ENCODE results near the gene RING1. TPM values are rescaled to one million over a fixed set of nuclear protein-coding genes. Genes with fewer than 3 reads are reported as not detected.

The RING1 gene
- total RNA-seq, 2 experiments from 2014 or later: 26.8 to 27.5 TPM

- Mint-ChIP-seq H3K27ac (no peak overlapping the region), H3K4me1 (ENCODE audit: low read depth) (peaks cover 12% of the 10 kb centered on the region), H3K27me3 (peaks cover 1% of the 10 kb centered on the region), H3K36me3 (ENCODE audit: low read depth) (no peaks in the 10 kb centered on the region), H3K4me3 (no peak overlapping the region), H3K9me3 (no peaks in the 10 kb centered on the region)
- TF ChIP-seq, protein P1, sequence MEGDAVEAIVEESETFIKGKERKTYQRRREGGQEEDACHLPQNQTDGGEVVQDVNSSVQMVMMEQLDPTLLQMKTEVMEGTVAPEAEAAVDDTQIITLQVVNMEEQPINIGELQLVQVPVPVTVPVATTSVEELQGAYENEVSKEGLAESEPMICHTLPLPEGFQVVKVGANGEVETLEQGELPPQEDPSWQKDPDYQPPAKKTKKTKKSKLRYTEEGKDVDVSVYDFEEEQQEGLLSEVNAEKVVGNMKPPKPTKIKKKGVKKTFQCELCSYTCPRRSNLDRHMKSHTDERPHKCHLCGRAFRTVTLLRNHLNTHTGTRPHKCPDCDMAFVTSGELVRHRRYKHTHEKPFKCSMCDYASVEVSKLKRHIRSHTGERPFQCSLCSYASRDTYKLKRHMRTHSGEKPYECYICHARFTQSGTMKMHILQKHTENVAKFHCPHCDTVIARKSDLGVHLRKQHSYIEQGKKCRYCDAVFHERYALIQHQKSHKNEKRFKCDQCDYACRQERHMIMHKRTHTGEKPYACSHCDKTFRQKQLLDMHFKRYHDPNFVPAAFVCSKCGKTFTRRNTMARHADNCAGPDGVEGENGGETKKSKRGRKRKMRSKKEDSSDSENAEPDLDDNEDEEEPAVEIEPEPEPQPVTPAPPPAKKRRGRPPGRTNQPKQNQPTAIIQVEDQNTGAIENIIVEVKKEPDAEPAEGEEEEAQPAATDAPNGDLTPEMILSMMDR (IDR thresholded peaks at IDR 0.05): no peak
- intact Hi-C loops (cut with micrococcal nuclease): loop anchor here (5.0 to 10.0 kb wide), 2 partner anchors 34 to 81 kb away; no protein-coding TSS in a partner anchor
- ATAC-seq (no peak), DNase-seq (no peak)
- CTCF ChIA-PET: interaction anchor here (1.0 to 2.6 kb wide), 4 partner anchors 10 to 85 kb away, joined by 5 to 24 read pairs (median 6); no protein-coding TSS in a partner anchor
- POLR2A ChIA-PET: interaction anchor here (0.9 kb wide), 1 partner anchor 49 kb away, joined by 3 read pairs; no protein-coding TSS in a partner anchor
Measured at GRCh38 chr6:33163540-33163939, 44.8 kb upstream of the RING1 start.

DNA sequence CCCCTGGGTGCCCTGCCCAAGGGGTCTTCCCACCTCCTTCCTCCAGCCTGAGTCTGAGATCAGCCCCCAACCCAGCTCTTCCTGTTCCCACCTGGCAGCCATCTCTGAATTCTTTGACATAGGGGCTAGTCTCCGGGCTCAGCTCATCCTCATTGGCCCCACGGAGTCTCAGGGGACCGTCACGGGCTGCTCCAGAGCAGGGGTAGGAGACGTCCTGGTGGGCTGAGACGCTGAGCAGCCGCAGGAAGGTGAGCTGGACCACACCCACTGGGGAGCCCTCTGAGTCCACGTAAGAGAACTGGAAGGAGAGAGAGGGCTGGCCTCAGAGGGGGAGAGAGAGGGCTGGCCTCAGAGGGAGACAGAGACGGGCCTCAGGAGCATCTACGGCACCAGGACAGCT, 44.1 kb upstream of the RING1 start:
- ATAC-seq: no peak
- H3K4me1 Mint-ChIP-seq (ENCODE audit: low read depth): peaks cover 12% of the 10 kb centered on the region
- DNase-seq: no peak
- intact Hi-C loops (cut with micrococcal nuclease): loop anchor here (5.0 to 10.0 kb wide), 2 partner anchors 33 to 81 kb away; no protein-coding TSS in a partner anchor
- no peak overlapping the region for H3K4me3 Mint-ChIP-seq
- peaks cover 1% of the 10 kb centered on the region for H3K27me3 Mint-ChIP-seq
- no peak overlapping the region for H3K27ac Mint-ChIP-seq
- H3K9me3 Mint-ChIP-seq: no peaks in the 10 kb centered on the region
- H3K36me3 Mint-ChIP-seq (ENCODE audit: low read depth): no peaks in the 10 kb centered on the region
- POLR2A ChIA-PET: interaction anchor here (0.7 to 1.2 kb wide), 3 partner anchors 48 to 114 kb away, joined by 3 to 5 read pairs (median 3); no protein-coding TSS in a partner anchor
- TF ChIP-seq, protein P1 (IDR thresholded peaks at IDR 0.05): no peak
- CTCF ChIA-PET: interaction anchor here (1.0 to 1.6 kb wide), 3 partner anchors 11 to 84 kb away, joined by 5 to 6 read pairs (median 5); no protein-coding TSS in a partner anchor

DNA sequence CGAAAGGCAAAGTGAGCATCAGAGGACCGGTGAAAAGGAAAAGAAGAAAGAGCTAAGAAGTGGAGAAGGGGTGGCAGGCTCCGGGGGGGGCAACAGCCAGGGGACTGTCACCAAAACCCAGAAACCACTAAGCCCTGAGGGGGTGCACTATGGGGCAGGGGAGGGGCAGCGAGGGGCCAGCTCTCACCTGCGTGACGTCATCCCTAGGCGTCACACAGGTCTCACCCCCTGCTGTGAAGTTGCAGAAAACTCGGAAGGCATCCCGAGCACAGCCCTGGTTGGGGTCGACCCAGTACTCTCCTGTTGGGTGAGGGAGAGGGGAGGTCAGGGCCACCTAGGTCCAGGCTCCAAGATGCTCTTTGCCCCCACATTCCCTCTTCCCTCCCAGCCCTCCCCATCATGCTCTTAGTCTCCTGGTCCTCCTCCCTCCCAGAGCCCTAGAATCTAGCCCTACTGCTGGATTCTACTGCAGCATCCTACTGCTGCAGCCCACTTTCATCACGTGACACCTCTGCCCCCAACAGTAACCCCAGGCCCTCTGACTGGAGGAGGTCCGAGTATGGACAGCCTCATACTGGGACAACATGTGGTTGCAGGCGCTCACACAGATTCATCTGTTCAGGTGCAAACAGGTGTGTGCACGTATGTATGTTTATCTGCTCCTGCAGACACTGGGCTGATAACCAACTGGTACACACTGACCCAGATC, 43.5 kb upstream of the RING1 start:
- TF ChIP-seq, protein P1 (IDR thresholded peaks at IDR 0.05): no peak
- ChIA-PET POLR2A (interaction anchor here (0.7 to 1.2 kb wide), 3 partner anchors 48 to 113 kb away, joined by 3 to 5 read pairs (median 3); no protein-coding TSS in a partner anchor), CTCF (interaction anchor here (1.6 kb wide), 1 partner anchor 33 kb away, joined by 5 read pairs; no protein-coding TSS in a partner anchor)
- Mint-ChIP-seq H3K36me3 (ENCODE audit: low read depth) (no peaks in the 10 kb centered on the region), H3K4me1 (ENCODE audit: low read depth) (peaks cover 12% of the 10 kb centered on the region), H3K4me3 (no peak overlapping the region), H3K27ac (no peak overlapping the region), H3K27me3 (peaks cover 1% of the 10 kb centered on the region), H3K9me3 (no peaks in the 10 kb centered on the region)
- intact Hi-C loops (cut with micrococcal nuclease): loop anchor here (5.0 to 10.0 kb wide), 2 partner anchors 32 to 80 kb away; no protein-coding TSS in a partner anchor
- ATAC-seq (no peak), DNase-seq (no peak)

GRCh38 chr6:33165581-33166258, 42.6 kb upstream of the RING1 start:
- ChIA-PET POLR2A (interaction anchor here (1.2 kb wide), 1 partner anchor 83 kb away, joined by 5 read pairs; no protein-coding TSS in a partner anchor), CTCF (interaction anchor here (1.6 kb wide), 1 partner anchor 32 kb away, joined by 5 read pairs; no protein-coding TSS in a partner anchor)
- H3K4me1 Mint-ChIP-seq (ENCODE audit: low read depth): peaks cover 12% of the 10 kb centered on the region
- no peak for ATAC-seq
- peaks cover 1% of the 10 kb centered on the region for H3K27me3 Mint-ChIP-seq
- no peaks in the 10 kb centered on the region for H3K9me3 Mint-ChIP-seq
- H3K36me3 Mint-ChIP-seq (ENCODE audit: low read depth): no peaks in the 10 kb centered on the region
- no peak overlapping the region for H3K27ac Mint-ChIP-seq
- DNase-seq: no peak
- TF ChIP-seq, protein P1 (IDR thresholded peaks at IDR 0.05): no peak
- no peak overlapping the region for H3K4me3 Mint-ChIP-seq
- intact Hi-C loops (cut with micrococcal nuclease): loop anchor here (10.0 kb wide), 1 partner anchor 79 kb away; no protein-coding TSS in a partner anchor

All from activated CD8-positive, alpha-beta T cell treated with anti-CD3 and anti-CD28 coated beads for 36 hours (primary cell).